GM12878 (cell line): ENCODE results near the gene ATP13A4.

Source experiments
- CTCF ChIP-seq, 3 experiments: IDR thresholded peaks in 2 of 3; conservative IDR thresholded peaks in 1 of 3; 2 replicates each; pipeline ENCODE4 v1.5.1; 2011; ENCODE audit warnings: low read depth in 3 of 3, low read length in 3 of 3, mild to moderate bottlenecking in 3 of 3, control low read depth in 2 of 3, moderate library complexity in 2 of 3, inconsistent platforms in 1 of 3, mixed read lengths in 1 of 3; ENCODE audit not compliant: control insufficient read depth in 2 of 3, insufficient read depth in 1 of 3; ENCODE audit errors: extremely low read depth in 1 of 3
- POLR2A ChIP-seq: IDR thresholded peaks from 2 replicates; pipeline ENCODE4 v1.6.1; 2011; ENCODE audit warnings: low read depth, mild to moderate bottlenecking, low read length
- POLR2AphosphoS5 ChIP-seq: IDR thresholded peaks from 2 replicates; pipeline ENCODE4 v1.6.1; 2011; ENCODE audit warnings: mild to moderate bottlenecking, low read length, inconsistent platforms
- REST ChIP-seq: IDR thresholded peaks from 2 replicates; pipeline ENCODE4 v1.6.1; 2012; ENCODE audit warnings: mild to moderate bottlenecking, low read depth, low read length

- TF ChIP-seq POLR2A (no peak), REST (no peak), POLR2AphosphoS5 (no peak), CTCF (IDR thresholded peaks at IDR 0.05 in 2 of 3, conservative IDR thresholded peaks at IDR 0.05 in 1 of 3; ENCODE audit: control insufficient read depth in 2 of 3, extremely low read depth in 1 of 3, insufficient read depth in 1 of 3, low read depth in 3 of 3, low read length in 3 of 3) (no peak)
These were observed 9.4 kb downstream of the ATP13A4 start for GRCh38 chr3:193545304-193545703.
